ENCODE measurements around the gene GRM1. TPM values are rescaled to one million over a fixed set of nuclear protein-coding genes. Genes with fewer than 3 reads are reported as not detected.

The GRM1 gene
- total RNA-seq, 1 donor from 2014 or later = not detected

DNA sequence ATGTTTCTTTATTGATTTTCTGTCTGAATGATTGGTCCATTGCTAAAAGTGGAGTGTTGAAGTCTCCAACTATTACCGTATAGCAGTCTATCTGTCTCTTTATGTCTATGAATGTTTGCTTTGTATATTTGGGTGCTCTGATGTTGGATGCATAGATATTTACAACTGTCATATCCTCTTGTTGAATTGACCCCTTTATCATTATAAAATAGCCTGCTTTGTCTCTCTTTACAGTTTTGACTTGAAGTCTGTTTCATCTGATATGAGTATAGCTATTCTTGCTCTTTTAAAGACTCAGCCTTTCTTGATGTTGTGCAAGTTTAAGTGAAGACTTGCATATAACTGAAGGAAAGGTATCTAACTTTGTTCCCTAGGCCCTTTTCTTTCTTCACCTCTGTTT lies 341.0 kb downstream of the GRM1 start:
- no peak overlapping the region for H3K27ac Mint-ChIP-seq
- peaks cover 9% of the 10 kb centered on the region for H3K9me3 Mint-ChIP-seq
- DNase-seq = no peak
- CTCF ChIA-PET = no interaction called here
- no peaks in the 10 kb centered on the region for H3K4me1 Mint-ChIP-seq
- no peaks in the 10 kb centered on the region for H3K36me3 Mint-ChIP-seq (ENCODE audit: low read depth)
- no peak for ATAC-seq (ENCODE audit: low read depth)
- TF ChIP-seq, protein P1, sequence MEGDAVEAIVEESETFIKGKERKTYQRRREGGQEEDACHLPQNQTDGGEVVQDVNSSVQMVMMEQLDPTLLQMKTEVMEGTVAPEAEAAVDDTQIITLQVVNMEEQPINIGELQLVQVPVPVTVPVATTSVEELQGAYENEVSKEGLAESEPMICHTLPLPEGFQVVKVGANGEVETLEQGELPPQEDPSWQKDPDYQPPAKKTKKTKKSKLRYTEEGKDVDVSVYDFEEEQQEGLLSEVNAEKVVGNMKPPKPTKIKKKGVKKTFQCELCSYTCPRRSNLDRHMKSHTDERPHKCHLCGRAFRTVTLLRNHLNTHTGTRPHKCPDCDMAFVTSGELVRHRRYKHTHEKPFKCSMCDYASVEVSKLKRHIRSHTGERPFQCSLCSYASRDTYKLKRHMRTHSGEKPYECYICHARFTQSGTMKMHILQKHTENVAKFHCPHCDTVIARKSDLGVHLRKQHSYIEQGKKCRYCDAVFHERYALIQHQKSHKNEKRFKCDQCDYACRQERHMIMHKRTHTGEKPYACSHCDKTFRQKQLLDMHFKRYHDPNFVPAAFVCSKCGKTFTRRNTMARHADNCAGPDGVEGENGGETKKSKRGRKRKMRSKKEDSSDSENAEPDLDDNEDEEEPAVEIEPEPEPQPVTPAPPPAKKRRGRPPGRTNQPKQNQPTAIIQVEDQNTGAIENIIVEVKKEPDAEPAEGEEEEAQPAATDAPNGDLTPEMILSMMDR (IDR thresholded peaks at IDR 0.05) = no peak
- POLR2A ChIA-PET = no interaction called here
- H3K4me3 Mint-ChIP-seq = no peak overlapping the region
- intact Hi-C loops (cut with micrococcal nuclease) = no loop called here
- no peaks in the 10 kb centered on the region for H3K27me3 Mint-ChIP-seq

DNA sequence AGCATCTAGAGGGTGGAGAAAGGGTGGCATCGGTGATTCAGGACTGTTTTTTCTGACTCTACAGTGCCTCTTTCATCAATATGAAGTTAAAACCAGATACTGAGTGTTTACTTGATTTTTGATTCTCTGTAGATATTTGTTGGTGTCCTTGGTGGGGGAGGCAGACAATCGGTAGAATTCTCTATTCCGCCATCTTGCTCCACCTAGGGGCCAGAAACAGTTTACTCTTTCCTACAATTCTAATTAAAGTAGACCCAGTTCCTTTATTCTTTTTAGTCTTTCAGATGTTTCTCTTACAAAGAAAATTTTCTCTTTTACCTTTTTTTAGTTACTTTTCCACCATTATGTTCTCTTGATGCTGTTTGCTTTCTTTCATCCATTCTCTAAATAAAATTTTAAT lies 352.6 kb downstream of the GRM1 start:
- ChIA-PET CTCF (no interaction called here), POLR2A (no interaction called here)
- no peaks in the 10 kb centered on the region for H3K27me3 Mint-ChIP-seq
- H3K4me3 Mint-ChIP-seq = no peak overlapping the region
- intact Hi-C loops (cut with micrococcal nuclease) = no loop called here
- DNase-seq = no peak
- TF ChIP-seq, protein P1 (IDR thresholded peaks at IDR 0.05) = no peak
- H3K36me3 Mint-ChIP-seq (ENCODE audit: low read depth) = no peaks in the 10 kb centered on the region
- ATAC-seq (ENCODE audit: low read depth) = no peak
- peaks cover 3% of the 10 kb centered on the region for H3K9me3 Mint-ChIP-seq
- no peak overlapping the region for H3K27ac Mint-ChIP-seq
- H3K4me1 Mint-ChIP-seq = no peaks in the 10 kb centered on the region

DNA sequence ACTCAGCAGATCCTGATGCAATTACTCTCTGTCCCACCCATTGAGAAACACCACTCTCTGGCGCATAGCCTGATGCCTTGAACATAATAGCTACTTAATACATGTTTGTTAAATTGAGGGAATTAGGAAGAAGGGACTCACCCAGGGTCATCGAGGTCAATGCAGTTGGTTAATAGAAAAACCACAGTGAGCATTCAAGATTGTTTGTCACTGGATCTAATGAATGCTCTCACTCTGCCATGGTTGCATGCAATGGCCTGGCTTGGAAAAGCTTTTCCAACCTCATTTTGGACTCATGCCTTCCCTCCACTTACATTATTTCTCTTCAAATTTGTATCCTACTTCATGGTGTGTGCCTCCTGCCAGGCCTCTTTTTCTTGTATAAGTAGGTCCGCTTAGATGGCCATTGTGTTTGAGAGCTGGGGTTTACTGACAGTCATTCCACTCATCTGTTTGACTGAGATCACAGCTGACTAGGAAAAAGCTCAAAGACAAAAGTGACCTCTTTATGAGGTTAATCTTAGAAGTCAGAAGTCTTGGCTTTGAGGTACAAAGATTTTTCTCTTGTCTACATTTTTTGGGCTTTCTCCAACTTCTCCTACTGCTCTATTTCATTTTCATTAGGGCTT lies 360.0 kb downstream of the GRM1 start:
- Mint-ChIP-seq H3K9me3 (peaks cover 2% of the 10 kb centered on the region), H3K36me3 (ENCODE audit: low read depth) (no peaks in the 10 kb centered on the region), H3K4me1 (no peaks in the 10 kb centered on the region), H3K4me3 (no peak overlapping the region), H3K27me3 (no peaks in the 10 kb centered on the region), H3K27ac (no peak overlapping the region)
- no peak for DNase-seq
- ChIA-PET CTCF (no interaction called here), POLR2A (no interaction called here)
- TF ChIP-seq, protein P1 (IDR thresholded peaks at IDR 0.05) = no peak
- intact Hi-C loops (cut with micrococcal nuclease) = no loop called here
- ATAC-seq (ENCODE audit: low read depth) = no peak

DNA sequence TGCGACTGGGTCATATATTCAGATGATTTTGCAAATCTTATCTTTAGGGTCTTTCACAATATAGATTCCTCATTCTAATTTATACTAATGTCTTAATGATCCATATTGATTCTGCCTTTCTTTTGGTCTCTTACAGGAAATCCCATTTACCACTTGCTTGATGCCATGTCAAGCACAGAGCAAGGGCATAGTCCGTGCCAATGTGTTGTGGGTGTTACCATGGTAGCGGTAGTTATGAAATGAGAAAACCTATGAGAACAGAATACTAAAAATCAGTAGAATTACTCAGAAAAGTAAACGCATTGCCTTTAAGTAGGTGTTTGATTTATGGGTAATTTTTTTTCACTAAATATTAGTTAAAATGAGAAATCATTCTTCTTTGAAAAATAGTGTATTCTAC lies 360.9 kb downstream of the GRM1 start:
- Mint-ChIP-seq H3K4me3 (no peak overlapping the region), H3K27ac (no peak overlapping the region), H3K9me3 (peaks cover 2% of the 10 kb centered on the region), H3K27me3 (no peaks in the 10 kb centered on the region), H3K36me3 (ENCODE audit: low read depth) (no peaks in the 10 kb centered on the region), H3K4me1 (no peaks in the 10 kb centered on the region)
- TF ChIP-seq, protein P1 (IDR thresholded peaks at IDR 0.05) = no peak
- intact Hi-C loops (cut with micrococcal nuclease) = no loop called here
- CTCF ChIA-PET = no interaction called here
- ATAC-seq (ENCODE audit: low read depth) (no peak), DNase-seq (no peak)
- POLR2A ChIA-PET = no interaction called here

DNA sequence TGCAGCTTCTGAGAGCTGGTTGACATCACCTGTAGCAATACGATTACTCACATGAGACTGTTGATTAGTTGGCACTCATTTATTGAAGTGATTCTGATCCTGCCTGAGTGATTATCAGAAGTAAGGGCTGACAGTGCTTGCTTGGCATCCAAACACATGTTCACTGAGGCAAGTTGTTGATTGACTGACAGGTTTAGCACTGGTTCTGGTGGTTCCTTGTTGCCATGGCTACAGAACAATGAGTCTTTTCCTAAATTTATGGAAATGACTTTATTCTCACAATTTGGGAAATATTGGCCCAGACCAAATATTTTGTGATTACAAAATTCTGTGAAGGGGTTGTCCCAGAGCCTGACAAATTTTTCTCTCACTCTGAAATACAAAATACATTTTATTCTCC lies 368.8 kb downstream of the GRM1 start:
- ATAC-seq (ENCODE audit: low read depth) (no peak), DNase-seq (no peak)
- H3K9me3 Mint-ChIP-seq = peaks cover 2% of the 10 kb centered on the region
- H3K36me3 Mint-ChIP-seq (ENCODE audit: low read depth) = no peaks in the 10 kb centered on the region
- CTCF ChIA-PET = no interaction called here
- no peak overlapping the region for H3K27ac Mint-ChIP-seq
- no peaks in the 10 kb centered on the region for H3K27me3 Mint-ChIP-seq
- intact Hi-C loops (cut with micrococcal nuclease) = no loop called here
- no peak overlapping the region for H3K4me3 Mint-ChIP-seq
- no peaks in the 10 kb centered on the region for H3K4me1 Mint-ChIP-seq
- TF ChIP-seq, protein P1 (IDR thresholded peaks at IDR 0.05) = no peak
- POLR2A ChIA-PET = no interaction called here
